ENCODE data around the gene TBR1. TPM values are rescaled to one million over a fixed set of nuclear protein-coding genes. Genes with fewer than 3 reads are reported as not detected.

TBR1 gene
- total RNA-seq, 4 donors from 2014 or later = 0.06 TPM; not detected in 3

DNA sequence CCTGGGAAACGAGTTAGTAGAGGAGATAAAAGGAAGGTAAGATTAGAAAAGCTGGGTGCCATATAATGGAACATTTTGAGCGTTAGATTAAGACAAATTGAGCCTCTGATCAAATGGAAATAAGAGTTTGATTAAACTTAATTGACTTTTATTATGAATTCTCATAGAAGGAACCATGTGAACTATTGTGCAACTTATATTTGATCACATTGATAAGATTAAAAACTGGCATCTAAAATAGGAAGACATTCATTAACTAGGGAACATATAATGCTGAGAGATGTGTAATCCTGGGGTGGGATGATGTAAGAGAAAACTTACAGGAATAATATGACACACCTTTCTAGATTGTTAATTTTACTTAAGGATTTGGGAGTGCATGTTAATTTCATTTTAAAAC lies 22.5 kb downstream of the TBR1 start:
- TF ChIP-seq POLR2A (IDR thresholded peaks at IDR 0.05) = no peak
- TF ChIP-seq, protein P1, sequence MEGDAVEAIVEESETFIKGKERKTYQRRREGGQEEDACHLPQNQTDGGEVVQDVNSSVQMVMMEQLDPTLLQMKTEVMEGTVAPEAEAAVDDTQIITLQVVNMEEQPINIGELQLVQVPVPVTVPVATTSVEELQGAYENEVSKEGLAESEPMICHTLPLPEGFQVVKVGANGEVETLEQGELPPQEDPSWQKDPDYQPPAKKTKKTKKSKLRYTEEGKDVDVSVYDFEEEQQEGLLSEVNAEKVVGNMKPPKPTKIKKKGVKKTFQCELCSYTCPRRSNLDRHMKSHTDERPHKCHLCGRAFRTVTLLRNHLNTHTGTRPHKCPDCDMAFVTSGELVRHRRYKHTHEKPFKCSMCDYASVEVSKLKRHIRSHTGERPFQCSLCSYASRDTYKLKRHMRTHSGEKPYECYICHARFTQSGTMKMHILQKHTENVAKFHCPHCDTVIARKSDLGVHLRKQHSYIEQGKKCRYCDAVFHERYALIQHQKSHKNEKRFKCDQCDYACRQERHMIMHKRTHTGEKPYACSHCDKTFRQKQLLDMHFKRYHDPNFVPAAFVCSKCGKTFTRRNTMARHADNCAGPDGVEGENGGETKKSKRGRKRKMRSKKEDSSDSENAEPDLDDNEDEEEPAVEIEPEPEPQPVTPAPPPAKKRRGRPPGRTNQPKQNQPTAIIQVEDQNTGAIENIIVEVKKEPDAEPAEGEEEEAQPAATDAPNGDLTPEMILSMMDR (IDR thresholded peaks at IDR 0.05) = no peak
- 42 to 46% methylated on average over 2 of the region's 2 CpGs for WGBS, 2 donors
- H3K4me3 ChIP-seq (ENCODE audit: low read depth, poor library complexity, severe bottlenecking) = no peak overlapping the region
- DNase-seq (ENCODE audit: low spot score in 2 of 2) = no peak
- intact Hi-C loops (cut with DNase I; ENCODE audit: low total_unique reads) = no loop called here

DNA sequence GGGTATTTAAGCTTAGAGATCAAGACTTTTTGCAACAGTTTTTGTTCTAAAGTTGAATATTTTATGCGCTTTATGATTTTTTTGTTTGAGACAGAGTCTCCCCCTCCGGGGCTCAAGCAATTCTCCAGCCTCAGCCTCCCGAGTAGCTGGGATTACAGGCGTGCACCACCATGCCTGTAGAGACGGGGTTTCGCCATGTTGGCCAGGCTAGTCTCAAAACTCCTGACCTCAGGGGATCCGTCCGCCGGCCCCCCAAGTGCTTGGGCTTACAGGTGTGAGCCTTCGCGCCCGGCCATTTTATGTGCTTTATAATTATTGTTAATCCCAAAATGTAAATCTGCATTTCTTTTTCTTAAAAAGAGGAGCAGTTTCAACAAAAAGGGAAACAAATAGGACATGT lies 29.0 kb downstream of the TBR1 start:
- intact Hi-C loops (cut with DNase I; ENCODE audit: low total_unique reads) = no loop called here
- 90 to 91% methylated on average over 12 of the region's 12 CpGs for WGBS, 2 donors
- no peak for DNase-seq (ENCODE audit: low spot score in 2 of 2)
- TF ChIP-seq, protein P1 (IDR thresholded peaks at IDR 0.05) = no peak
- no peak for TF ChIP-seq POLR2A (IDR thresholded peaks at IDR 0.05)
- H3K4me3 ChIP-seq (ENCODE audit: low read depth, poor library complexity, severe bottlenecking) = no peak overlapping the region

DNA sequence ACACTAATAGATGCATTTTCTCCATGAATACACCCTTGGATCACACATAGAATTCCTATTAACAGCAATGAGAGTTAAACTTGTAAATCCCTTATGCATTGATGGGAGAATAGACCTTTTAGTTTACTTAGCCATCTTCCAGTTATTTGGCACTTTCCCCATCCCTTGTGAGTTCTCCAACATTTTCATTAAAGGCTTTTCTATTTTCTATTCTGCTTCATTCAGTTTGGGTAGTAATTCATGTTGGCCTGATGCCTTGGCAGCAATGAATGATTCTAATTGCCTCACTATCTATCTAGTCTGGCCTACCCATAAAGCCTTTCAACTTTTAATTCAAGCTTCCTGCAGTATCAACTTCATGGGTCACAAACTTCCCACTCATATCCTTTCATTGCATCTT lies 32.3 kb downstream of the TBR1 start:
- H3K4me3 ChIP-seq (ENCODE audit: low read depth, poor library complexity, severe bottlenecking) = no peak overlapping the region
- intact Hi-C loops (cut with DNase I; ENCODE audit: low total_unique reads) = no loop called here
- DNase-seq (ENCODE audit: low spot score in 2 of 2) = no peak
- TF ChIP-seq POLR2A (IDR thresholded peaks at IDR 0.05) = no peak
- TF ChIP-seq, protein P1 (IDR thresholded peaks at IDR 0.05) = no peak

DNA sequence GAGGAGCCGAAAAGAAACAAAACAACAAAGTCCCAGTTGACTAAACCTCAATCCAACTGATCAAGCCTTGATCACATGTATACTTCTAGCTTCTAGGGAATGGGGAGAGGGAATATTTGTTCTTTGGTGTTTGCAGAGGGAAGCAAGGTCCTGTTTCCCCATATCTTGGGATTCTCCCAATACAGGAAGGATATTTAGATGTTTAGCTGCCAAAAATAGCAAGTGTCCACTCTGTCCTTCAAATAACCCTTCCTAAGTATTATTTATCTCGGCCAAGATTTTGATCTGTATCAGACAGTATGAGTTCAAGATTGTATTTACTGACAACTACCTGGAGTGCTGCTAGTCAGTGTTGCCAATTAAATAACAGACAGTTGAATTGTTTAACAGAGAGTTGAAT lies 55.5 kb downstream of the TBR1 start:
- DNase-seq (ENCODE audit: low spot score in 2 of 2) = no peak
- no peak overlapping the region for H3K4me3 ChIP-seq (ENCODE audit: low read depth, poor library complexity, severe bottlenecking)
- 81 to 83% methylated on average over 2 of the region's 2 CpGs for WGBS, 2 donors
- intact Hi-C loops (cut with DNase I; ENCODE audit: low total_unique reads) = no loop called here
- TF ChIP-seq POLR2A (IDR thresholded peaks at IDR 0.05) = no peak
- TF ChIP-seq, protein P1 (IDR thresholded peaks at IDR 0.05) = no peak

DNA sequence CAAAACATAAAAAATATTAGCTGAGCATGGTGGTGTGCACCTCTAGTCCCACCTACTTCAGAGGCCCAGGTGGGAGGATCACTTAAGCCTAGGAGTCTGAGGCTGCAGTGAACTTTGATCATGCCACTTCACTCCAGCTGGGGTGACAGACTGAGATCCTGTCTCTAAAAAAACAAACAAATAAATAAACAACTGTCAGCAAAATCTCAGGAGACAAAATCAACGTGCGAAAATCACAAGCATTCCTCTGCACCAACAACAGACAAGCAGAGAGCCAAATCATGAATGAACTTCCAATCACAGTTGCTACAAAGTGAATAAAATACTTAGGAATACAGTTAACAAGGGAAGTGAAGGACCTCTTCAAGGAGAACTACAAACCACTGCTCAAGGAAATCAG lies 58.8 kb downstream of the TBR1 start:
- TF ChIP-seq, protein P1 (IDR thresholded peaks at IDR 0.05) = no peak
- TF ChIP-seq POLR2A (IDR thresholded peaks at IDR 0.05) = no peak
- DNase-seq (ENCODE audit: low spot score in 2 of 2) = no peak
- H3K4me3 ChIP-seq (ENCODE audit: low read depth, poor library complexity, severe bottlenecking) = no peak overlapping the region
- intact Hi-C loops (cut with DNase I; ENCODE audit: low total_unique reads) = no loop called here
- 88 to 90% methylated on average over 2 of the region's 2 CpGs for WGBS, 2 donors

Other genes with a start within 250 kb of the TBR1 start
- 10 to 100 TPM; 19.9 to 41.7 (median 34.1) TPM for gene PSMD14, start 107.9 kb upstream of the TBR1 start, total RNA-seq
- gene SLC4A10, start 208.1 kb downstream of the TBR1 start, total RNA-seq = not detected

Data from lower leg skin (tissue), 4 donors.